ENCODE results near the gene SDC4. TPM values are rescaled to one million over a fixed set of nuclear protein-coding genes. Genes with fewer than 3 reads are reported as not detected.

SDC4 gene
- total RNA-seq, 4 donors from 2014 or later: 7.9 to 77.9 (median 48.4) TPM

DNA sequence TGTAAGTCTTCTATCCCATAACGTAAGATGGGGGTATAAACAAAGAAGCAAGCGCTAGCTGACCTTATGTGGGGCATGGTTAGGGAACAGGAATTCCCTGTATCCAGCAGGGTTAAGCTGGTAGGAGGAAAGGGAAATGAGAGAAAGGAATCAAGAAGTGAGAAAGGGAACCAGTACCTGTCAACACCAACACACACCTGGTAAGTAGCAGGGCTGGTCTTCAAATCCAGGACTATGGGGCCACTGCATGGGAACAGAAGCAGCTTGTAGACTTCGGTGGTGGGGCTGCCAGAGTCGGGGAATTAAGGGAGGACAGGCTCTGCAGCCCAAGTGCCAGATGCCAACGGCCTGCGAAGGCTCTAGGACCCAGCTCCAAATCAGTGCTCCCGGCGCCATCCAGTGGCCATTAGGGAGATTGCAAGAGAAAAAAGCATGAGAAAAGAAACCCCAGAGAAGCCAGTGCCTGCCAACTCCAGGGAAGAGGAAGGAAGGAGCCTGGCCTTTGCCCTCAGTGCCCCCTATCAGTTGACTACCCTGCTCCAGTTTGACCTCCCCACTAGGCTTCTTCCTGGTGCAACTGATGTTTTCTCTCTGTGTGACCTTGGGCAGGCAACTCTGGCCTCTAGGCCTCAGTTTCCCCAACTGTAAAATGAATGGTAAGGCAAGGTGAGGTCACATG lies 57.4 kb downstream of the SDC4 start:
- no peaks in the 10 kb centered on the region for H3K9me3 ChIP-seq
- no peaks in the 10 kb centered on the region for H3K36me3 ChIP-seq
- H3K27ac ChIP-seq: no peak overlapping the region
- DNase-seq: peak; percentile 47 to 51
- H3K4me1 ChIP-seq: peaks cover 0 to 9% of the 10 kb centered on the region in 2 donors
- intact Hi-C loops (cut with DNase I; ENCODE audit: low total_unique reads): no loop called here
- H3K4me3 ChIP-seq: no peak overlapping the region
- H3K27me3 ChIP-seq: no peaks in the 10 kb centered on the region
- no peak for TF ChIP-seq POLR2A (IDR thresholded peaks at IDR 0.05)
- TF ChIP-seq, protein P1, sequence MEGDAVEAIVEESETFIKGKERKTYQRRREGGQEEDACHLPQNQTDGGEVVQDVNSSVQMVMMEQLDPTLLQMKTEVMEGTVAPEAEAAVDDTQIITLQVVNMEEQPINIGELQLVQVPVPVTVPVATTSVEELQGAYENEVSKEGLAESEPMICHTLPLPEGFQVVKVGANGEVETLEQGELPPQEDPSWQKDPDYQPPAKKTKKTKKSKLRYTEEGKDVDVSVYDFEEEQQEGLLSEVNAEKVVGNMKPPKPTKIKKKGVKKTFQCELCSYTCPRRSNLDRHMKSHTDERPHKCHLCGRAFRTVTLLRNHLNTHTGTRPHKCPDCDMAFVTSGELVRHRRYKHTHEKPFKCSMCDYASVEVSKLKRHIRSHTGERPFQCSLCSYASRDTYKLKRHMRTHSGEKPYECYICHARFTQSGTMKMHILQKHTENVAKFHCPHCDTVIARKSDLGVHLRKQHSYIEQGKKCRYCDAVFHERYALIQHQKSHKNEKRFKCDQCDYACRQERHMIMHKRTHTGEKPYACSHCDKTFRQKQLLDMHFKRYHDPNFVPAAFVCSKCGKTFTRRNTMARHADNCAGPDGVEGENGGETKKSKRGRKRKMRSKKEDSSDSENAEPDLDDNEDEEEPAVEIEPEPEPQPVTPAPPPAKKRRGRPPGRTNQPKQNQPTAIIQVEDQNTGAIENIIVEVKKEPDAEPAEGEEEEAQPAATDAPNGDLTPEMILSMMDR (IDR thresholded peaks at IDR 0.05): peak; percentile 61 to 69 (median 62)

DNA sequence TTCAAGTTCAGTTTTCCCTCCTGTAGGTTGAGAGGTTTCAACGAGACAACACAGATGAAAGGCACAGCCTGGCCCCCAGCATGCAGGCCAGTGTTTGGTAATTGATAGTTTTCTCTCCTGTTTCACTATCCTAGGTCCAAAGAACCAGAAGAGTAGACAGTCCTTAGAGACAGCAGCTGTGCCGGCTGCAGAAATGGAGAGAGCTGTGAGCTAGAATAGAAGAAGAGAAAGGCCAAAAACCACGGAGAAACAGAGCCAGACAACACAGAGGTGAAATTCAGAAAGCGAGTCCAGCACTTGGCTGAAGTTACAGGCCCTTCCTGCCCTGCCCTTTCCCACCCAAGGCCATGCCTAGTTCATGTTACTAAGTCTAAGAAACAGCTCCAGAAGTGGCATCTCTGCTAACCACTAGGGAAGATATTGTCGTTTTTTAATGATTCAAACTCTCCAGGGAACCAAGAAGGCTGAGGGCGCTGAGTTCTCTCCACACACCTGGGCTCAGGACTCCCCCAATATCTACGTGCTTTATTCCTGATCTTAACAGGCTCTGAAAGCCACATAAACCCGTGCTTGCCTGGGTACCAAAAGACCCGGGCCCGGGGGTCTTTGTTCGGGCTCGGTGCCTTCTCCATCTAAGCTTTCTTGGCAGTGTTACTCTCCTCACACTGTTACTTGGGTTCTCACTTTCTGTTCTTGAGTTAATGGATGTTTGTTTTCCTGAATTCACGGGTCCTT lies 58.1 kb downstream of the SDC4 start:
- Histone ChIP-seq H3K4me3 (no peak overlapping the region), H3K27me3 (no peaks in the 10 kb centered on the region), H3K4me1 (peaks cover 0 to 9% of the 10 kb centered on the region in 2 donors), H3K27ac (no peak overlapping the region), H3K9me3 (no peaks in the 10 kb centered on the region), H3K36me3 (no peaks in the 10 kb centered on the region)
- no peak for DNase-seq
- TF ChIP-seq POLR2A (IDR thresholded peaks at IDR 0.05): no peak
- TF ChIP-seq, protein P1 (IDR thresholded peaks at IDR 0.05): no peak
- intact Hi-C loops (cut with DNase I; ENCODE audit: low total_unique reads): no loop called here

DNA sequence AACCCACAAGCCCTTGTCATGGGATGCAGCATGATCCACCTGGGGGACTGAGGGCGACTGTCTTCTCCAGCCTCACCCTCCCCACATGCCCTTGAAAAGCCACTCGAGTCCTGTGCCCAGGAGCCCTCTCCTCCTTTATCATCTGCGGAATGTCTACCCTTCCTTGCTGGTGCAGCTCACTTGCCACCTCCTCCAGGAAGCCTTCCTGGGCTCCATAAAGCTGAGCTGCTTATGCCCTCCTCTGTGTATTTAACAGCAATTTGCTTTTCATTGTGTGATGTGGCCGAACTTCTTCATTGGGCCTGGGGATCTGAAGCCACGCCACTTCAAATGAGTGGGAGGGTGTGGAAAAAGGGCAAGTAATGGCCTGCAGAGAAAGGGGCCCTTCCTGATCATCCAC lies 59.4 kb downstream of the SDC4 start:
- DNase-seq: no peak
- H3K27ac ChIP-seq: no peak overlapping the region
- TF ChIP-seq, protein P1 (IDR thresholded peaks at IDR 0.05): no peak
- TF ChIP-seq POLR2A (IDR thresholded peaks at IDR 0.05): no peak
- intact Hi-C loops (cut with DNase I; ENCODE audit: low total_unique reads): no loop called here
- H3K9me3 ChIP-seq: no peaks in the 10 kb centered on the region
- H3K4me3 ChIP-seq: no peak overlapping the region
- H3K36me3 ChIP-seq: no peaks in the 10 kb centered on the region
- H3K4me1 ChIP-seq: peaks cover 0 to 8% of the 10 kb centered on the region in 2 donors
- H3K27me3 ChIP-seq: no peaks in the 10 kb centered on the region

- intact Hi-C loops (cut with DNase I; ENCODE audit: low total_unique reads): no loop called here
- TF ChIP-seq, protein P1 (IDR thresholded peaks at IDR 0.05): no peak
- no peak for TF ChIP-seq POLR2A (IDR thresholded peaks at IDR 0.05)
Observed at GRCh38 chr20:45288376-45288775, 59.8 kb downstream of the SDC4 start.

GRCh38 chr20:45283551-45284057 lies 64.6 kb downstream of the SDC4 start:
- TF ChIP-seq, protein P1 (IDR thresholded peaks at IDR 0.05): no peak
- TF ChIP-seq POLR2A (IDR thresholded peaks at IDR 0.05): no peak
- no peaks in the 10 kb centered on the region for H3K4me1 ChIP-seq
- H3K27me3 ChIP-seq: no peaks in the 10 kb centered on the region
- intact Hi-C loops (cut with DNase I; ENCODE audit: low total_unique reads): no loop called here
- no peak overlapping the region for H3K4me3 ChIP-seq
- no peaks in the 10 kb centered on the region for H3K9me3 ChIP-seq
- no peak overlapping the region for H3K27ac ChIP-seq
- no peak for DNase-seq
- H3K36me3 ChIP-seq: no peaks in the 10 kb centered on the region

More at GRCh38 chr20:45288376-45288775, 59.8 kb downstream of the SDC4 start:
- Histone ChIP-seq H3K27me3 (no peaks in the 10 kb centered on the region), H3K27ac (no peak overlapping the region), H3K4me3 (no peak overlapping the region), H3K36me3 (no peaks in the 10 kb centered on the region), H3K4me1 (peaks cover 0 to 3% of the 10 kb centered on the region in 2 donors), H3K9me3 (no peaks in the 10 kb centered on the region)
- no peak for DNase-seq

All from uterus (tissue), 4 donors.